ENCODE results near the gene SLC22A4.

SLC22A4 gene

DNA sequence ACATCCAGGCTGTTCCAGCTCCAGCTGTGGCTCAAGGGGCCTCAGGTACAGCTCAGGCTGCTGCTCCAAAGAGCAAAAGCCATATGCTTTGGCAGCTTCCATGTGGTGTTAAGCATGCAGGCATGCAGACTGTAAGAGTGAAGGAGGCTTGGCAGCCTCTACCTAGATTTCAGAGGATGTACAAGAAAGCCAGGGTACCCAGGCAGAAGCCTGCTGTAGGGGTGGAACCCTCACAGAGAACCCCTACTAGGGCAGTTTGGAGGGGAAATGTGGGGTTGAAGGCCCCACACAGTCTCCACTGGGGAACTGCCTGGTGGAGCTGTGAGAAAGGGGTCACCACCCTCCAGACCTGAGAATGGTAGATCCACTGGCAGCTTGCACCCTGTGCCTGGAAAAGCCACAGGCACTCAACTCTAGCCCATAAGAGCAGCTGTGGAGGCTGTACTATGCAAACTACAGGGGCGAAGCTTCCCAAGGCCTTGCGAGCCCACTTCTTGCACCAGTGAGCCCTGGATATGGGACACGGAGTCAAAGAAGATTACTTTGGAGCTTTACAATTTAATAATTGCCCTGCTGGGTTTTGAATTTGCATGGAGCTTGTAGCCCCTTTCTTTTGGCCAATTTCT, 61.1 kb downstream of the SLC22A4 start:
- FAIRE-seq = no peak
- TF ChIP-seq, protein P1, sequence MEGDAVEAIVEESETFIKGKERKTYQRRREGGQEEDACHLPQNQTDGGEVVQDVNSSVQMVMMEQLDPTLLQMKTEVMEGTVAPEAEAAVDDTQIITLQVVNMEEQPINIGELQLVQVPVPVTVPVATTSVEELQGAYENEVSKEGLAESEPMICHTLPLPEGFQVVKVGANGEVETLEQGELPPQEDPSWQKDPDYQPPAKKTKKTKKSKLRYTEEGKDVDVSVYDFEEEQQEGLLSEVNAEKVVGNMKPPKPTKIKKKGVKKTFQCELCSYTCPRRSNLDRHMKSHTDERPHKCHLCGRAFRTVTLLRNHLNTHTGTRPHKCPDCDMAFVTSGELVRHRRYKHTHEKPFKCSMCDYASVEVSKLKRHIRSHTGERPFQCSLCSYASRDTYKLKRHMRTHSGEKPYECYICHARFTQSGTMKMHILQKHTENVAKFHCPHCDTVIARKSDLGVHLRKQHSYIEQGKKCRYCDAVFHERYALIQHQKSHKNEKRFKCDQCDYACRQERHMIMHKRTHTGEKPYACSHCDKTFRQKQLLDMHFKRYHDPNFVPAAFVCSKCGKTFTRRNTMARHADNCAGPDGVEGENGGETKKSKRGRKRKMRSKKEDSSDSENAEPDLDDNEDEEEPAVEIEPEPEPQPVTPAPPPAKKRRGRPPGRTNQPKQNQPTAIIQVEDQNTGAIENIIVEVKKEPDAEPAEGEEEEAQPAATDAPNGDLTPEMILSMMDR (IDR thresholded peaks at IDR 0.05; ENCODE audit: insufficient read depth, missing control alignments) = no peak
- no peak for DNase-seq (ENCODE audit: insufficient read length, low spot score)

DNA sequence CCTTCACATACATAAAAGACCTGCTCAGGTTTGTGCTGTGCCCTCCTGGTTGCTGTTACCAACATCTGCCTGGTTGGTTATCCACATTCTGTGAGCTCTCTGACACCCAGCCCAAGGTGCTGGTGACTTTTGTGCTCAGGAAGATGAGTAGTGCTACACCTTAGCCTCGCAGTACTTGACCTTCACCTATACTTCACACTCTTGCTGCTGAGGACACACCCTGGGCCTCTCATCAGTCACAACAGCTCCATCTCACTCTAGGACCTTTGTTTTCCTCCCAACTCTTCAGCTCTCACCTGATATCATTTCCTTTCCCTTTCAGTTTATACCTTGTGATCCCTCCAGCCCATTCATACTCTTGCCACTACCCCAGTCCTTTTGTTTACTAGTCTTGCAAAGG, 64.6 kb downstream of the SLC22A4 start:
- TF ChIP-seq, protein P1 (IDR thresholded peaks at IDR 0.05; ENCODE audit: insufficient read depth, missing control alignments) = no peak
- DNase-seq (ENCODE audit: insufficient read length, low spot score) = no peak
- no peak for FAIRE-seq

DNA sequence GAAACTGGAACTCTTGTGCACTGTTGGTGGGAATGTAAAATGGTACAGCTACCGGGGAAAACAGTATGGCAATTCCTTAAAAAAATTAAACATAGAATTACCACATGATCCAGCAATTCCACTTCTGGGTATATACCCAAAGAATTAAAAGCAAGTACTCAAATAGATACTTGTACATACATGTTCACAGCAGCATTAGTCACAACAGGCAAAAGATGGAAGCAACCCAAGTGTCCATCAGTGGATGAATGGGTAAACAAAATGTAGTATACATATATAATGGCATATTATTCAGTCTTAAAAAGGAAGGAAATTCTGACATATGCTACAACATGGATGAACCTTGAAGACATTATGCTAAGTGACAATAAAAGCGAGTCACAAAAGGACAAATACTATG, 67.9 kb downstream of the SLC22A4 start:
- DNase-seq (ENCODE audit: insufficient read length, low spot score) (no peak), FAIRE-seq (no peak)
- TF ChIP-seq, protein P1 (IDR thresholded peaks at IDR 0.05; ENCODE audit: insufficient read depth, missing control alignments) = no peak

DNA sequence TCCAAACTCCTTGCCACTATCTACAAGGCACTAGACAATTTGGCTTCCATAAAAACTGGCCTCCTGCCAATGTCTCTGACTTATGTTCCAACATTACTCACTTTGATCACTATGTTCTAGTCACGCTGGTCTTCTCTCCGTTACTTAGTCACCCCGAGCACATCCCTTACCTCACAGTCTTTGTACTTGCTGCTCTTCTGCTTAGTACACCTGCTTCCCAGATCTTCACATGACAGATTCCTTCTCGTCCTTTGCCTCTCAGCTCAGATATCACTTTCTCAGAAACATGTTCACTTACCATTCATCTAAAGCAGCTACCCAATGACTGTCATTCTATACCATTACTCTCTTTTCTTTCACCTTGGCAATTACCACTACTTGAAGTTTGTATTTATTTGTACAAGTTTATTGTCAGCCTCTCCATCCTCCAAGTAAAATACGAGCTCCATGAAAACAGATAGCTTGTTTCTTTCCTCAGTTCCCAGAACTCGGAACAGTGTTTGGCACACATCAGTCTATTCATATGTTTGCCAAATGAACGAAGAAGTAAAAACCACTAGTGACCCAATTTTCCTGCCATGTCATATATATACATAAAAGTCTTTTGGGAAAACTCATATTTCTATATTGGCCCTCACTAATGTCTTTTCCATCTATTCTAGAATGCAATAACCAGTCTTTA, 69.4 kb downstream of the SLC22A4 start:
- DNase-seq (ENCODE audit: insufficient read length, low spot score) = no peak
- no peak for FAIRE-seq
- TF ChIP-seq, protein P1 (IDR thresholded peaks at IDR 0.05; ENCODE audit: insufficient read depth, missing control alignments) = no peak

DNA sequence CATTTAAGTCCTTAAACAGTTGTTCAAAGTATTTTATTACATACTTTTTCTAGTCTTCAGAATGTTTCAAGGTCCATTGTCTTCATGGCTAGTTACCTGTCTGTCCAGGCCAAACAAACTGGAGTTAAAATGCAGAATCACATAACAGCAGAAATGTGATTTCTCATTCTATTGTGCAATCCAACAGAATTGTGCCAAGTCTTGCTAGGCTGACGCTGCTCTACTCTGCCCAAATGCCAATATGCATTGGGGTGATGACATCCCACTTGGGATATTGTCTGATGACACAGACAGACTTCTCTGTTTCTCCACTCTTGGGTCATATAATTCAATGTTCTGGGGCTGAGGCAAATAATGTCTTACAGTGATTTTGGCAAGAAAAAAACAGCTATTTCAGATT, 70.1 kb downstream of the SLC22A4 start:
- TF ChIP-seq, protein P1 (IDR thresholded peaks at IDR 0.05; ENCODE audit: insufficient read depth, missing control alignments) = no peak
- no peak for DNase-seq (ENCODE audit: insufficient read length, low spot score)
- FAIRE-seq = no peak

DNA sequence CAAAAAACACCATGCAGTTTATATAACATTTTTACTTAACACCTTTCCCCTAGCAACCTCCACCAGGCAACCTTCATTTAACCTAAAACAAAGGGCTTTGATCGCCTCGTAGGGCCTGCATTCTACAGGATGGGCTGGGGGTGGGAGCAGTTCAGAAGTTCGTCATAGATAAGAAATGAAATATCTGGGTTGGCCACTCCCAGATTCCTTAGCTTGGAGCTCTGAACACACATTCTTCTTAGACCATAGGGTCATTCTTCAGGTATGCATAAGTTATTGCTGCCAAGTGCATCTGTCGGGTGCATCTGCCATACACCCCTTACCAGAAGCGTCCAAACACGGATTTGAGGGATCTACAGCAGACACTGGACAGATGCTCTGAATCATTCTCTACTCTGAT, 71.0 kb downstream of the SLC22A4 start:
- TF ChIP-seq, protein P1 (IDR thresholded peaks at IDR 0.05; ENCODE audit: insufficient read depth, missing control alignments) = no peak
- DNase-seq (ENCODE audit: insufficient read length, low spot score) (no peak), FAIRE-seq (no peak)

DNA sequence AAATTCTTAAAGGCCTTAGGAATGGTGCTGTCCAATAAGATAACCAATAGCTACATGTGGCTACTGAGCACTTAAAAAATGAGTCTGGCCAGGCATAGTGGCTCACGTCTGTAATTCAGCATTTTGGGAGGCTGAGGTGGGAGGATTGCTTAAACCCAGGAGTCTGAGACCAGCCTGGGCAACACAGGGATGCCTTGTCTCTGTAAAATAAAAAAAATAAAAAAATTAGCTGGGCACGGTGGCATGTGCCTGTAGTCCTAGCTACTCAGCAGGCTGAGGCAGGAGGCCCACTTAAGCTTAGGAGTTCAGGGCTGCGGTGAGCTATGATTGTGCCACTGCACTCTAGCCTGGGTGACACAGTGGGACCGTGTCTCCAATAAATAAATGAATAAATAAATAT, 74.0 kb downstream of the SLC22A4 start:
- no peak for DNase-seq (ENCODE audit: insufficient read length, low spot score)
- TF ChIP-seq, protein P1 (IDR thresholded peaks at IDR 0.05; ENCODE audit: insufficient read depth, missing control alignments) = no peak
- no peak for FAIRE-seq

Data from D721Med (cell line).